Stimulated activated CD8-positive, alpha-beta memory T cell treated with anti-CD3 and anti-CD28 coated beads, Interleukin-7, amount 100 ng/mL, for 1 hour (primary cell): ENCODE data around the gene FBXW11.
"Not testable (repeated sequence)": the region's sequence is repeated elsewhere in the genome, so short reads cannot be mapped to it uniquely, and the experiment has no call there.

Experiments used
- DNase-seq, 2 donors: peaks; one replicate each; pipeline ENCODE4 v3.0.0-alpha.2; 2020; ENCODE audit warnings: low read depth in 2 of 2

The FBXW11 gene

DNA sequence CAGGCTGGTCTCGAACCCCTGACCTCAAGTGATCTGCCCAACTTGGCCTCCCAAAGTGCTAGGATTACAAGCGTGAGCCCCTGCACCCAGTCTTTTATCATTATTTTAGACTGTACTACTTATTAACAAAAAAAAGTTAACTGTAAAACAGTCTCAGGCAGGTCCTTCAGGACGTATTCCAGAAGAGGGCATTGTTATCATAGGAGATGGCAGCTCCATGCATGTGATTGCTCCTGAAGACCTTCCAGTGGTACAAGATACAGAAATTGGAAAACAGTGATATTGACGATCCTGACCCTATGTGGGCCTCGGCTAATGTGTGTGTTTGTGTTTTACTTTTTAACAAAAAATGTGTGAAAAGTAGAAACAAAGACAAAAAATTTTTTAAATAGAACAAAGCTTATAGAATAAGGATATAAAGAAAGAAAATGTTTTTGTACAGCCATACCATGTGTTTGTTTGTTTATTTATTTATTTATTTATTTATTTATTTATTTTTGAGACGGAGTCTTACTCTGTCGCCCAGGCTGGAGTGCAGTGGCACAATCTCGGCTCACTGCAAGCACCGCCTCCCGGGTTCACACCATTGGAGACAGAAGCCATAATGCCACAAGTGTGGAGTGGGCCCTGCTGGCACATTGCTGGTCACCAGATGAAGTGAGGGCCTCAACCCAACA, 13.8 kb upstream of the FBXW11 start:
- not testable (repeated sequence) for DNase-seq

DNA sequence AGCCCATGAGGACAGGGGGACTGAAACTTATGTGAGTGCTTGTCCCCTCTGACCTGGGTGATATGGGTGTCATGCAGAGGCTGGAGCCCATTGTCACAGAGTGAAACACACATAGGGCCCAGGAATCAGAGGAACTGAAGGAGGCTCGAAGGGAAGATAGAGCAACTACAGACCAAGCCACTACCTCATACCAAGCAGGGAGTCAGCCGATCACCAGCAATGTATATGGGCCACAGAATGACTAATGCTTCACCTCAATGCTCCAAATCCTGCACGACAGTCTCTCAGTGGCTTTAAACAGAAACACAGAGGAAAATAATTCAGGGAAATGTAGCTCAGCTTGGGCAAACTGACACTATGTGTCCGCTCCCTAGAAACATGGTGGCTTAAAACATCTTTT, 8.9 kb upstream of the FBXW11 start:
- no peak for DNase-seq

GRCh38 chr5:172010278-172010677, 3.8 kb upstream of the FBXW11 start:
- DNase-seq, result no peak

GRCh38 chr5:172009536-172010270, 3.3 kb upstream of the FBXW11 start:
- DNase-seq, result no peak

GRCh38 chr5:172008689-172009141, 2.3 kb upstream of the FBXW11 start:
- no peak for DNase-seq

GRCh38 chr5:172008111-172008455, 1.6 kb upstream of the FBXW11 start:
- no peak for DNase-seq

GRCh38 chr5:172007175-172008110, 1.0 kb upstream of the FBXW11 start:
- DNase-seq, result no peak

DNA sequence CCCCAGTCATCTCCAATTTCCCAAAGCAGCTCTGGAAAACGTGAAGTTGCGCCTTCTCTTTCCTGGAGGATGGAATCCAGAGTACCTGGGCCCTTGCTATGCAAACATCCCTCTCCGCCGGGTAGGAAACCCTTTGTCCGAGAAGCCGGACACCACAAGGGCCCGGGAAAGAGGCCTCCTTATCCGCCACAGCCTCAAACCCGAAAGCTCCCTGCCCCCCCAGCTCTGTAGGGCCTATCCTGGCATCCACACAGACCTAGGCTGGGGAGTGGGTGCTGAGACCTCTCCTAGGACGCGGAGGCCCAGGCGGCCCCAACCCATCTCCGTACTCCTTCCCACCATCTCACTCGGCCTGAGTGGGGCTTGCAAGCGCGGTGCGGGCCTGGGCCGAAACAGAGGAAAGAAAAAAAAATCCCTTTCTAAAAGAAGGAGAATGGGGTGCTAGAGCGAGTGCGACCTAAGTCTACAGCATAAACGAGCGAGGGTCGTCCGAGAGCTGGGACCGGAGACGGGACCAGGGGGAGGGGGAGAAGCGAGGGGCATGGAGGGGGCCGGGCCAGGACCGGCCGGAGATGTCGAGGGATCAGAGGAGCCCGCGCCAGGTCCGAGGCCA, 624 bp downstream of the FBXW11 start:
- no peak for DNase-seq

- no peak for DNase-seq
Measured at GRCh38 chr5:172004824-172005237, 1.6 kb downstream of the FBXW11 start.

DNA sequence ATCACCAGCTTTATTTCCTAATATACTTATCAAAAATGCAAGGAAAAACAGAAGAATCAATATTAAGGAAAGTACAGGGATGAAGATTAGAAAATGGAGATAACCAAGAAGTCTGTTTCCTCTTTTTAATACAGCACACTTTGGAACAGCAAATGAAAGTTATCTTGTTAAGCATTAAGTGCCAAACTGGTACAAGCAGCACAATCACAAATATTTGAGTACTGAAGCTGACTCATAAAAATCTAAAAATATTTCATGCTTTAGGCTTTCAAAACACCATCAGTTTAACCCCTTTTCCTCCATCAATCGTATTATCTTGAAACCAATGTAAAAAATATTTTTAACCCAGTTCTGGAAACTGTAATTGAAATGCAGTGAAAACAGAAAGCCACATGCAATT, 2.7 kb downstream of the FBXW11 start:
- no peak for DNase-seq

DNA sequence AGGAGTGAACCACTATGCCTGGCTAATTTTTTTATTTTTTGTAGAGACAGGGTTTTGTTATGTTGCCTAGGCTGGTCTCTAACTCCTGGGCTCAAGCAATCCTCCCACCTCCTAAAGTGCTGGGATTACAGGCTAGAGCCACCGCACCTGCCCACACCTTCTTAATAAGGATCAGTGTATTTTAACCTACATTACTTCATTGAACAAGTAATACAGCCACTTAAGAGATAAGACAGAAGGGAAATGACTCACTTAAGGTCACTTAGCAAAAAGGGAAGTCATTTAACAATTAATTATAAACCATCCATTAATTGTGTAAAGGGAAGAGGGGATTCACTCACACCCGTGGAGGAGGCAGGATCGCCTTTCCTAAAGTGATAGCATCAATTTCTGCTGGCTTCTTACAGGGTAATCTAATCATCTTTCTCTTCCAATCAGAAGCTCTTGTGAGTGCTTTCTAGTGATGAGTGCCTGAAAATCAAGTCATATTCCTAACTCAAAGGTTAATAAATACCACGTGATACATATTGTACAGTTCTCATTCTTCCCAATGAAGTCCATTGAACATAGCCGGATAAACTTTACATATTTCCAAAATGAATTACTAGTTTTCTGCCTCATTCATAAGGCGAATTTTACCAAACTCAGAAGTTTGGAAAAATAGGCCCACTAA, 3.5 kb downstream of the FBXW11 start:
- no peak for DNase-seq

GRCh38 chr5:172002310-172002709, 4.1 kb downstream of the FBXW11 start:
- no peak for DNase-seq

- no peak for DNase-seq
Measured at GRCh38 chr5:171999877-172000276, 6.6 kb downstream of the FBXW11 start.

DNA sequence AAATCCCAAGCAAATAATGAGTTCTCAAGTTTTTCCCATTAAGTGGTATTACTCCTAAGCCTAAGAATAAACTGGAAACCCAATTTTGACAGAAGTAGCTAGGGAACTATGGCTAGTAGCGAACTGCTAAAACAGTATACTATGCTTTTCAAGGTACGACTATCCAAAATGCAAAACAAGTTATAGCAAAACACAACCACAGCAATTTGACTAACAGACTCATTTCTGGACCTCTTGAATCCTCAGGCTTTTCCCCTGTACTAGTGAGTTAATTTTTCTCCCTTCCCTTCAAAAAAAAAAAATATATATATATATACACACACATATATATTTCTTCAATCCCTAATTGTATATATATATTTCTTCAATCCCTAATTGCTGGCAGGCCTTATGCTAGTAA, 7.3 kb downstream of the FBXW11 start:
- DNase-seq, result no peak

- no peak for DNase-seq
Measured at GRCh38 chr5:171997011-171997410, 9.4 kb downstream of the FBXW11 start.

GRCh38 chr5:171992813-171993212, 13.6 kb downstream of the FBXW11 start:
- no peak for DNase-seq

GRCh38 chr5:171992305-171992704, 14.1 kb downstream of the FBXW11 start:
- no peak for DNase-seq

GRCh38 chr5:171990713-171991015, 15.8 kb downstream of the FBXW11 start:
- DNase-seq, result no peak

GRCh38 chr5:171989946-171990712, 16.3 kb downstream of the FBXW11 start:
- DNase-seq, result no peak

GRCh38 chr5:171989276-171989675, 17.2 kb downstream of the FBXW11 start:
- DNase-seq, result no peak

- no peak for DNase-seq
Measured at GRCh38 chr5:171986772-171987171, 19.7 kb downstream of the FBXW11 start.
